Ureter (tissue), 1 donor: ENCODE results near the gene ADAMTSL3. TPM values are rescaled to one million over a fixed set of nuclear protein-coding genes. Genes with fewer than 3 reads are reported as not detected.
"Not testable (repeated sequence)": the region's sequence is repeated elsewhere in the genome, so short reads cannot be mapped to it uniquely, and the experiment has no call there.

Source experiments
- DNase-seq: peaks from one replicate; pipeline ENCODE4 v3.0.0-alpha.2; 2020; ENCODE audit warnings: low spot score
- total RNA-seq: library from RNA; stranded (reverse); gene quantifications from one replicate; pipeline ENCODE4 v1.2.4, GENCODE V29; 2023
- donor health status: DM: yes; HTN: yes; CAD: no.

Gene ADAMTSL3
- total RNA-seq, 1 donor from 2014 or later = 9.7 TPM

DNA sequence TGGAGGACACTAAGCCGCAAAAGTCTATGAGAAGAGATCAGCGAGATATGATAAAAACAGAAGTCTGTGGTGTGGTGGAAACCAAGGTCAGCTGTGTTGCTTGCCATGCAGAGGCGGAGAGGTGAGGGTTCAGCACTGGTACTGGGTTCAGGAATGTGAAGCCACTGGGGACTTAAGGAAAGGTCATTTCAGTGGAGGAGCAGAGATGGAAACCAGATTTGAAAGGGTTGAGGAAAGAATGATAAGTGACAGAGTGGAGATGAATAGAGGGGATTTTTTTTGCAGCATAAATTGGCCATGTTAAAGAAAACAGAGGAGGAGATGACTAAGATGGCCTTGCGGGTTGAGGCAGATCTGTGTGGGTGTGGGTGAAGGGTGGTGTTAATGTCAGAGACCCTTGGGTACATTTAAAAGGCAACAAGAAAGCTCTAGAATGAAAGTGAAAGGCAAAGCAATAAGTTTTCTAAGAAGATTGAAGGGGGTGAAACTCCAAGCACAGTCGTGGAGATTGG lies 265.5 kb downstream of the ADAMTSL3 start:
- DNase-seq = no peak

DNA sequence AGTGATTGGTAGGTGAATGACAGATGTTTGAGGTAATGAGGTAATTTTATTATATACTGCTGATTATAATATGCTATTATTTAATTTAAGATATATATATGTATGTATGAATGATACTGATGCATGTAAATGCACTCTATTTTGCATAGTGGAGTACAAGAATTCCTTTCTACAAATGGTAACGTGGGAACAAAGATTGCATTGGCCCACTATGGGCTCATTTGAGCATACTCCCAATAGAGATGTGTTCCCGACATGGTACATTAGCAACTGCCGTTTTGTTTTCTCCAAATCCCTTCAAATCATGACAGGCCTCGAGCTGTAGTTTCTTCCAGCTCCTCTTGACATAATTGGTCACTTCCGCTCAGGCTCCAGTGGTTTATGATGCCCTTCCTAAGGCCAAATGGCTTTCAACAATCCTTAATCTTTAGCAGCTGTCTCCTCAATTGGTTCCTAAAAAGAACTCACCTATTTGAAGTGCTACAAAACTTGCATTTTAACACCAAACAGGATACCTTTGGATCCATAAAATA lies 266.1 kb downstream of the ADAMTSL3 start:
- no peak for DNase-seq

DNA sequence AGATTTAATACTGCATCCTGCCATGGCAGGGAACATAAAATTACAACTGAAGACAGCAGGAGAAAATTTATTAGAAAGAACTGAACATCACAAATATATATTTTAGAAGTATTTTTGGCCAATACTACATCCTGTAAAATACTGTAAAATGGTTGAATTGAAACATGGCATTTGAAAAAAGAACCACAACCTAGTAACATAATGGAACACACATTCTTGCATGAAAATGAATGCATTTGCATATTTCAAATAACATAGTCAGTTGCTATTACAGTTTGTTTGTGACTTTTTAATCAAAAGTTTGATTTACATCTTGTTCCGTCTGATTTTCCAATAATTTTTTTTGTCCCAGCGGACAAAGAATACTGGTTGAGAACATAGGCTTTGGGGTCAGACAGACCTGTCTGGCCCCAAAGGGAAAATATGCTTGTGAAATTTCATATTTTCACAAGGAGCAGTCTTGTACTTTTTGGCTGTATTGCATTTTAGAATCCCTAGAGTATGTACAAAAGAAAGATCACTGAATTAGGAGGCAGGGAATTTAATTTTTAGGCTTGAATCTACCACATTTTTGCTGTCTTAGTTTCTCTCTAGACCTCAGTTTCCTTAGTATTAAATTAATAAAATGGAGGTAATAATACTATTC lies 268.8 kb downstream of the ADAMTSL3 start:
- no peak for DNase-seq

DNA sequence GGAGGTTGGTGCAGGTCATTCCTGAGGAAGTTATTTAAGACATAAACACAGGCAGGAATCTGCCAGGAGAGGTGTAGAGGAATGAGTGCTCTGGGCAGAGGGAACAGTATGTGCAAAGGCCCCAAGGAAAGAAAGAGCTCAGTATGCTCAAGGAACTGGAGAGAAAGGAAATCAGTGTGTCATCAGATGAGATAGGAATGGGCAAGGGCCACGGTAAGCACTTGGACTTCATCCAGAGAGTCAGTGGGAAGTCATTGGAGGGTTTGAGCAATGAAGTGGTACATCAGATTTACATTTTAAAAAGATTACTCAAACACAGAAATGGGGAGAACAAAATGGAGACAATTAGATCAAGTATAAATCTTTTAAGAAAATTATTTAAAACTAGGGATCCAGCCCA lies 272.2 kb downstream of the ADAMTSL3 start:
- no peak for DNase-seq

DNA sequence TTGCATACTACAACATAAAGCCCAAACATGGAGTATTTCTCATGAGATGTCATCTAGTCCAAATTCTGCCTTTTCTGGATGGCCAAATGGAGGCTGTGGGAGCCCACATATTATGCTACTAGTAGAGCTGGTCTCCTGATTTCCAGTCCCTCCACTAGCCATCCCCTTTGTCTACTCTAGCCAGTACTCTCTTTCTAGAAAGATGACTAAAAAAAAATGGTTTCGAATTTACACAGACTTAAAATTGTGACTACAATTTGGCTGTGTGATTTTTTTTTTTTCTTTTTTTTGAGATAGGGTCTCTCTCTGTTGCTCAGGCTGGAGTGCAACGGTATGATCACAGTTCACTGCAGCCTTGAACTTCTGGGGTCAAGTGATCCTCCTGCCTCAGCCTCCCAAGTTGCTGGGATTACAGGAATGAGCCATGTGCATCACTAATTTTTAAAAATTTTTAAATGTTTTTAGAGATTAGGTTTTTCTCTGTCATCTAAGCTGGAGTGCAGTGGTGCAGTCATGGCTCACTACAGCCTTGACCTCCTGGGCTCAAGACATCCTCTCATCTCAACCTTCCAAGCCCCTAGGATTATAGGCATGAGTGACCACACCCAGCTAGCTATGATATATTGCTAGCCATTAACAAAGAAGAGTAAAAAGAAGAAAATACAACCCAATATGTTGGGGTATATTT lies 273.9 kb downstream of the ADAMTSL3 start:
- DNase-seq = no peak

DNA sequence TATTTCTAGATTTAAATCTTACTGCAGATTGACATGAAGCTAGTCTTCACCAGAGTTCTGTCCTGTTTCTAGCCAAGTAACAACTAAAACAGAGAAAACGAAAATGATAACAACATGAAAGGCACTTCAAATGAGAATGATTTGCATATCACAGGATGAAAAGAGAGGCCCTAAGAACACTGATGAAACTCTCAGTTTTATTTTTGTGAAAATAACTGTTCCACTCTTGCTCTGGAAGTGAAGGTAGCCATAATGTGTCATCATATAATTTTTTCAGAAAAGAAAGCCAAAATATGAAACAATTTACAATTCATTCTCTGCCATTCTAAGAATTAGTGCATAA lies 274.4 kb downstream of the ADAMTSL3 start:
- DNase-seq = no peak

DNA sequence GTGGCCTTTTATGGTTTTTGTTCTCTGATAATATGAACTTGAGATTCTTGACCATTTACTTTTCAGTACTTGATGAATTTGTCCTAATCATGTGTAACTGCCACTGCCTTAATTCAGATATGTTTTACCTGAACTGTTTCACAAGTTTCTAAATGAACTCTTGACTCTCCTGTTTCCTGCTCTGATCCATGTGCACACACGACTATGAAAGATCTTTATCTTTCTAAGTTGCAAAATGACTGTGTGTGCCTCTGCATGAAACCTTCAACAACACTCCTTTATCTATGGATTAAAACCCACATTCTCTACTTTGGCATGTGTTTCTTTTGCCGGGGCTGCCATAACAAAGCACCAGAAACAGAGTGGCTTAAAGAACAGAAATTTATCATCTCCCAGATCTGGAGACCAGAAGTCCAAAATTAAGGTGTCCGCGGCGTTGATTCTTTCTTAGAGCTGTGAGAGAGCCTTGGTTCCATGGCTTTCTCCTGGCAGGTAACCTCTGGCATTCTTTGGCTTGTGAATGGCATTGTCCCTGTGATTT lies 275.0 kb downstream of the ADAMTSL3 start:
- no peak for DNase-seq

DNA sequence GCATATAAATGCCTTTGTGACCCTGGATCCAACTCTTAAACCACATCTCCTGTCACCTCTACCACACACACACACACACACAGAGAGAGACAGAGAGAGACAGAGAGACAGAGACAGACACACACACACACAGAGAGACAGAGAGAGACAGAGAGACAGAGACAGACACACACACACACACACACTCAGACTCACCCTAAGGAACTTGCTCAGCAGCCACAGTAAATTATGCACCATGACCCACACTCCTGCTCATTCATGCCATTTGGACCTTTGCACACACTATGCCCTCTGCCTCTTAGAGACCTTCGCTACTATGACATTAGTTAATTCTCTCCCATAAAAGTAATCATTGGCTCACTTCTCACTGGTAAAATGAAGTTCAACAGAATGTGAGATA lies 275.7 kb downstream of the ADAMTSL3 start:
- DNase-seq = no peak

DNA sequence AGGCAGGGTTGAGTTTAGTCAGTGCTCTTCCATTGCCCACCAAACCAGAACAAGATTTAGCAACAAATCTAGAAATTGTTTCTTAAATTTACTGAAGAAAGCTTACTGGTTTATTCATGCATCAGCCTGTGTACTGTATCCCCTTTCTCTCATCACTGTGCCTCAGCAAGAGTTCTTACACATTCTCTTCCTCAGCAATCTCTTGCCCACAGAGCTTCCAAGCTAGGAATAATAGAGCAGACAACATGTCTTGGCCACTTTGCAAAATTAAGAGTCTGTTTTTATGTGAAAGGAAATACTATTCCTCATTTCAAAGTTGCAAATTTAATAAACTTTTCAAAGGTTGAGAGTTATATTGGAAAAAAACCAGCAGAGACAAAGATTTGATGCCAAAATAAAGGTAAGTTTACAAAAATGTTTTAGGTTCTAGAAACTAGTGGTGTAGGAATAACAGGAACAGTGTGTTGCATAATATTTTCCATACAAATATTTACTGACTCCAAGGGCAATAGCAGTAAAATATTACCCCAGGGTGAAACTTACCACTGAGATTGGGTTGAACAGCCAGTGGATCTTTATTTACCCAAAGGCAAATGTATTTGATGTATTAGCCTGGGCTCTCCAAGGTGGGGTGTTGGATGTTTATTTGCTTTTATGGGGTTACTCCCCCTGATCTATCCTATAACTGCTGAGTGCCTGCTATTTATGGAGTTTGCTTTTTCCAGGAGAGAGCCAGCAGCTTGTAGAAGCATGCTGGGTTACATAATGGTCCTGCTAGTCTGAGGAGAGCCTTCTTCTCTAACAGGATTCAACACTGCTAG lies 276.7 kb downstream of the ADAMTSL3 start:
- no peak for DNase-seq

DNA sequence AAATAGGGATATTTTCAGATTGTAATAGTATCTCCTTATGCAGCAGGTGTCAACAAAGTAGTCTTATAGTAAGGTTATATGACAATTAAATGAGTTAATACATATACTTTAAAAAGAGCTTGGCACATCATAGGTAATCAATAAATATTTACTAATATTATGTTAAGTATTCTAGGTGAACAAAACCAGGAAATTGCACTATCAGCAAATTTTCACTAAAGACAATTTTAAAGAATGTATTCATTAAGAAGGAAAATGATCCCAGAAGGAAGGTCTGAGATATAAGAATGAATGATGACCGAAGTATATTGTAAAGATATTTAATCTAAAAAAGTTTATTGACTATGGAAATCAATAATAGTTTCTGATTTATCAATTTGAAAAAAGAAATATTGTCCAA lies 281.9 kb downstream of the ADAMTSL3 start:
- DNase-seq = no peak

DNA sequence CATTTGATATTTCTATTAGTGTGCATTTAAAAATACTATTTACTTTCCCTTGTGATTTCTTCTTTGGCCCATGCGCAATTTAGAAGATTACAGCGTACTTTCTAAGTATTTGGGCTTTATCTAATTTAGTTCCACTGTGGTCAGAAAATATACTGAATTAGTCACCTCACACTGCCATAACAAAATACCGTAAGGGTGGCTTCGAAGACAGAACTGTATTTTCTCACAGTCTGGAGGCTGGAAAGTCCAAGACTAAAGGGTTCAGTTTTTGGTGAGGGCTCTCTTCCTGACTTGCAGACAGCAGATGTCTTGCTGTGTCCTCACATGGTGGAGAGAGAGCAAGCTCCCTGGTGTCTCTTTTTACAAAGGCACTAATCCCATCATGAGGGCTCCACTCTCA lies 286.2 kb downstream of the ADAMTSL3 start:
- no peak for DNase-seq

DNA sequence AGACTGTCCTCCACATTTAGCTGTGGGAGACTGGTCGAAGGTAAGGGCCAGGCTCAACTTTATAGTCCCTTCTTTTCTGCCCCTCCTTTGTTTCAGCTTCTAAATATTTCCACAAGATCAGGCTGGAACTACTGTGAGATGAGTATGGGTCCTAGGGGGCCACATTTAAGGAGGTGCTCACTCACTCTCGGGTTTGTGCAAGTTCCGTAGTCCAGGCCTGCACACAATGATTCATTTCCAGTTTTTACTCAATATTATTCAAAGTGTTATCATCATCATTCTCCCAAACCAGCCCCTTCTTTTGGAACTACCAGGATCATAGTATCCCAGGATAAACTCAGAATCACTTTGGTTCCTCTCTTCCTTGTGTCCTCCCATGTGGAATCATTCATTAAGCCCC lies 289.1 kb downstream of the ADAMTSL3 start:
- DNase-seq = no peak

DNA sequence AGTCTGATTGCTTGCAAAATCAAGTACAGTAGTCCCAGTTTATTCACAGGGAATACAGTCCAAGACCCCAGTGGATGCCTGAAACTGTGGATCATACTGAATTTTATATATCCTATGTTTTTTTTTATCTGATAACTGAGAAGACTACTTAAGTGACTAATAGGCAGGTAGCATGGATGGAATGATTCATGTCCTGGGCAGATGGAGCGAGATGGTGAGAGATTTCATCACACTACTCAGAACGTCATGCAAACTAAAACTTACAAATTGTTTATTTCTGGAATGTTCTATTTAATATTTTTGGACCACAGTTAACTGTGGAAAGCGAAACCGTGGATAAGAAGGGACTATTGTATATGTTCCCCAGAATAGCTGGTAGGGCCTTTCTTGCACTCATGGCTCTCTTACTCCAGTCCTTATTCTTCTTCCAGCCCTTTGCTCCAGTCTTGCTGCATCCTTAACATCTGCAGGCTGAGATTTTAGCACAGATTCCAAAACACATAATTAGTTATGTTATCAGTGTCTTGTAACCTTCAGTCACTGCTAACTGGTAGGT lies 290.0 kb downstream of the ADAMTSL3 start:
- DNase-seq = no peak

DNA sequence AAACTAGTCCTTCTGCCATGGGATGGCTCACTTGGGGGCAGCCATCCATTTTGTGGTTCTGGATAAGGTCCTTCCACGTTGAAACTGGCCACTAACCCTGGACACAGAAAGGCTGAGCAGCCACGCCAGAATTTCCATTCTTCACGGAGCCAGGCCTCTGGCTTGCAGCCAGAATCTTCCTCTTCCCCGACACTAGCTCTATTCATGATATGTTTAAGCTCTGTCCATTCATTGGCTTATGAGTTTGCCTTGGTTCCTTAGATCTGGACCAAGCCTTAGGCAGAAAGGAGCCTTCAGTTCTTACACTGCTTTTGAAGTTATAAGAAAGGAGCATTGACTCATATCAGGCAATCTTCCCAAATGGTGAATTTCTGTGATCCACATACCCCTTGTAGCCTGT lies 293.2 kb downstream of the ADAMTSL3 start:
- DNase-seq = no peak

DNA sequence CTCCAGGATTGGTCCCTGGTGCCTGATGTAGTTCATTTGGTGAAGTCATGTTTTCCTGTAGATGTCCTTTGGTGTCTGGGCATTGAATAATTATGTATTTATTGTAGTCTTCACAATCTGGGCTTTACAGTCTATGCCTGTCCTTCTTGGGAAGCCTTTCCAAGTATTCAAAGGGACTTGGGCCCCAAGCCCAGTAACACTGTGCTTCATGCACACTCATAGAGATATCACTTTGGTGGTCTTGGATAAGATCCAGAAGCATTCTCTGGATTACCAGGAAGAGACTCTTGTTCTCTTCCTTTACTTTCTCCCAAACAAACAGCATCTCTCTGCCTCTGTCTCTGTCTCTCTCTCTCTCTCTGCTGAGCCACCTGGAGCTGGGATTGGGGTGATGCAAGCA lies 300.6 kb downstream of the ADAMTSL3 start:
- no peak for DNase-seq

DNA sequence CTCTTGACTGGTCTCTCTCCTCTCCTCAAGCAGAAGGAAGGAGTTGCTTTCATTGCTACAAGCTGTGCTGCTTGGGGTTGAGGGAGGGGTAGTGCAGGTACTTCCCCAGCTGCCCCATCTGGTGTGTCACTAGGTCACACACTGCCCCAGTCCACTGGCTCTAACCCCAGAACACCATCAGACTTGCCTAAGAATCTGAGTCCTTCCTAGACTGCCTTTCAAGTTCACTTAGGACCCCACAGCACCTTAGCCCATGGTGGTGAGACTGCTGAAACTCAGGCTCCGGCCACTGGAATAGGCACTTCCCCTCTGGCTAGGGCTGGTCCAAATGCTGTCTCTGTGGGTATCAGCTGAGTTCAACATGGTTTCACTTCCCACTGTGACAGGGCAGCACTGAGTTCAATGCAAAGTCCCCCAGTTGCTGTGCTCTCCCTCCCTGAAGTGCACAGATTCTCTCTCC lies 301.9 kb downstream of the ADAMTSL3 start:
- no peak for DNase-seq

DNA sequence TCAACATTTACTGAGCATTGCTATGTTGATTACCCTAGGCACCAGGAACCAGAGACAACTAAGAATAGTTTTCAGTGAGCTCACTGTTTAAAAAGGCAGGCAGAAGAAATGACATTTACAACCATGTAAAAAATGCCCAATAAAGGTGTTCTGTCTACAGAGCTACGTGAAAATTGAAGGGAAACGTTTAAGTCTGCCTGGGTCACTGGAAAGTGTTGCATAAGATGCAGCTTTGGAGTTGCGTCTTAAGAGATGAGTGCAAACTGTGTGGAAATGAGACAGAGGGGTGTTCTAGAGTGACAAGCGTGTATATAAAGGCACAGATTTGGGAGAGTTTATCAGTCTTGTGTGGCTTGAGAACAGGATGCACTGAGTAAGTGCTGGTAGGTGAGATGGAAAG lies 303.0 kb downstream of the ADAMTSL3 start:
- no peak for DNase-seq

DNA sequence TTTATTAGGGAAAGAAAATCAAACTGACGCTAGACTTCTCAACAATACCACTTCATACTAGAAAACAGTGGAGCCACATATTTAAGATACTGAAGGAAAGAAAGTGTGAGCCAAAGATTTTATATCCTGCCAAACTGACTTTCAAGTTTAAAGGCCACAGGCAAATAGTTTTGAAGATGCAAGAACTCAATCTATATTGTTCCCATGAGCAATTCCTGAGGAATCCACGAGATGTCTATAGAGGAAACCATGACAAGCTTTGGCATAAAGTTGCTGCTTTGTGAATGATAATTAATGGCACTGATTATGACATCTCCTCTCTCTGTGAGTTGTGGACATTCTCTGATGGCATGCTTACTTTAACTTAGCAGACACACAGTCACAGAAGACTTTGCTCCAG lies 305.6 kb downstream of the ADAMTSL3 start:
- DNase-seq = no peak

DNA sequence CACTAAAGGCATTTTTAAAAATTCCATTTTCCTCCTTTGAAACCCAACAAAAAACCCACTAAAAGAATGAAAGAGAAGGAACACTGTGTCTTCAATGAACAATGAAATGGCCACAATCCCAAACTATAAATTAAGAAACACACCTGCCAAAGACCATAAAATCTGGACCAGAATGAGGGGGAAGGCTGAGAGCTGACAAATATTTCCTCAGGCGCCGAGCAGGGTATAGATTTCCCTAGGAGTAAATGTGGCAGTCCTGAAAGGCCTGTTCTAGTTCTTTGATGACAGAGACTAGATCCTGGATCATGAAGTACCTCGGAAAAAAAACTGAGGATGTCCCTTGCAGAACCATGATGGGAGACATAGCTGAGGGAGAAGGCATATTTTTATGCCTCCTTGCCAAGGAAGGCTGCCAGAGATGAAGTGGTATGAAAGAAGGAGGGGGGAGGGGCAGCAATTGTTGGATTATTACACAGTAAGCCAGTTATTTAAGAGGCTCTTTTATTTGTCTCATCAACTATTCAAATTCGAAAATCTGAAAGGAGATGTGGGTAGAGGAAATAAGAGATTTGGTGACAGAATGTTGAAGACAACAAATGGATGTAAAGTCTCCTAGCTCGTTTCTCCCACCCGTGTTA lies 306.4 kb downstream of the ADAMTSL3 start:
- DNase-seq = no peak

DNA sequence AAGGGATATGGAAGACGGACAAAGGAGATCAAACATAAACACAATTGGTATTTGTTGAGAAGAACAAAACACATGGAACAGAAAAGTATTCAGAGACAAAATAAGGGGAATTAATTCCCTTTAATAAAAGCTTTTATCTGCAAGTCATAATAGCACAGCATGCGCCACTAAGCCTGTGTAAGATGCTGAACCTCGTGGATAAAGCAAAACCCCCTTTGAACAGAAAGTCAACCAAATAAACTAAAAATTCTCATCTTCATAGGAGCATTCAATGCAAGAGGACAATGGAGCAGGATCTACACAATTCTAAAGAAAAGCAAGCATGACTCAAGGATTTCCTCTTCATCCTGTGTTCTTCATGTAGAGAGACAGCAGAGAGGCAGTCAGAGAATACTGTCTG lies 307.4 kb downstream of the ADAMTSL3 start:
- no peak for DNase-seq

DNA sequence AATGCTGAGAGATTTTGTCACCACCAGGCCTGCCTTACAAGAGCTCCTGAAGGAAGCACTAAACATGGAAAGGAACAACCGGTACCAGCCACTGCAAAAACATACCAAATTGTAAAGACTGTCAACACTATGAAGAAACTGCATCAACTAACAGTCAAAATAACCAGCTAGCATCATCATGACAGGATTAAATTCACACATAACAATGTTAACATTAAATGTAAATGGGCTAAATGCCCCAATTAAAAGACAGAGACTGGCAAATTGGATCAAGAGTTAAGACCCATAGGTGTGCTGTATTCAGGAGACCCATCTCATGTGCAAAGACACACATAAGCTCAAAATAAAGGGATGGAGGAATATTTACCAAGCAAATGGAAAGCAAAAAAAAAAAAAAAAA lies 311.0 kb downstream of the ADAMTSL3 start:
- not testable (repeated sequence) for DNase-seq
